NCI-H524 (cell line): ENCODE results near the gene PIK3CD.
"Not testable (repeated sequence)": the region's sequence is repeated elsewhere in the genome, so short reads cannot be mapped to it uniquely, and the experiment has no call there.

ENCODE experiments used
- DNase-seq, 2 experiments: peaks; one replicate each; lab custom pipeline; 2025; lab: John Stamatoyannopoulos, UW

Gene PIK3CD

DNA sequence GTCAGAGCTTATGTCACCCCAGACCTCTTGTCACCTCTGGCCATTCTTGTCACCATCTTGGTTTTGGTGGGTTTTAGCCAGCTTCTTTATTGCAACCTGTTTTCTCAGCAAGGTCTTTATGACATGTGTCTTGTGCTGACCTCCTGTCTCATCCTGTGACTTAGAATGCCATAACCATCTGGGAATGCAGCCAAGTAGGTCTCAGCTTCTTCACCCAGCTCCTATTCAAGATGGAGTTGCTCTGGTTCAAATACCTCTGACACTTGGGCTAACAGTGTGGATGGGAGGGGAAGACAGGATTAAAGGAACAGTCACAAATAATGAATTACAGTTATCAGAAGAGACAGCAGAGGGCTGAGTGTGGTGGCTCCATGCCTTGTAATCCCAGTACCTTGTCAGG, 30.5 kb upstream of the PIK3CD start:
- no peak for DNase-seq

GRCh38 chr1:9624081-9624480, 27.4 kb upstream of the PIK3CD start:
- no peak for DNase-seq

- not testable (repeated sequence) for DNase-seq
Observed at GRCh38 chr1:9625030-9625429, 26.5 kb upstream of the PIK3CD start.

- peak in 1 of 2 experiments; percentile 3 for DNase-seq
Observed at GRCh38 chr1:9626201-9626608, 25.3 kb upstream of the PIK3CD start.

DNA sequence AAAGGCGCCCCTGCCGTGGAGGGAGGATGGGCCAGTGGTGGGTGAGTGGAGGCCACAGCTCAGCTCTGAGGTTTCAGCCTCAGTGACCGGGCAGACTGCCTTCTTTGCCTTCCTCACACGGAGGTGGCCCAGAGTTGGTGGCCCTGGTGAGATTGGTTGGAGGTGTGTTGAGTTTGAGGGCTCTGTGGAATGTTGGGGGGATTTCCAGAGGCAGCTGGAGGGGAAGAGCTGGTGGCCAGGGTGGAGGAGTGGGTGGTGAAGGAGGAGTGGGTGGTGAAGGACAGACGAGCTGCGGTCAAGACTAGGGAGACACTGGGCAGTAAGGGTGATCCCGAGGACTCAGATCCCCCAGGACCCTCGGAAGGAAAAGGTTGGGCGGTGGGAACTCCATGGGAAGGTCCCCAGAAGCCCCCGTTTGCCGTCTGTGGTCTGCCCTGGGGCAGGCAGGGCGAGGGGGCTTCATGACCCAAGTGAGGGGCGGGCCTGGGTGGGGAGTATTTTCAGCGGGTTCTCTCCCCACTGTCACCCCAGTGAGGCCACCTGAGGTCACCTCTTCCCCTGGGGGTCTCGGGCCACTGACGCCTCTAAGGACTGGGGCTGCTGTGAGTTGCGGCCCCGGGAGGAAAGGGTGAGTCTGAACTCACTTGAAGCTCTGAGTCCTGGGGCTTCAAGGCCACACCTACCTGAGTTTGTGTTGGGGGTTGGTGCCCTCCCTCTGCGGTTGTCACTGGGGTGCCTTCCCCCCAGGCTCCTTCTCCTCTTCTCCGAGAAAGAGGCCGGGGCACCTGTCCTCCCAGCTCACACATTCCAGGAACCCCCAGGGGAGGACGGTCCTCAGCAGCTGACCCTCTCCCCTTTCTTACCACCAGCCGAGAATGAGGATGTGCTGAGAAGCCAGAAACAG, 22.7 kb upstream of the PIK3CD start:
- no peak for DNase-seq

DNA sequence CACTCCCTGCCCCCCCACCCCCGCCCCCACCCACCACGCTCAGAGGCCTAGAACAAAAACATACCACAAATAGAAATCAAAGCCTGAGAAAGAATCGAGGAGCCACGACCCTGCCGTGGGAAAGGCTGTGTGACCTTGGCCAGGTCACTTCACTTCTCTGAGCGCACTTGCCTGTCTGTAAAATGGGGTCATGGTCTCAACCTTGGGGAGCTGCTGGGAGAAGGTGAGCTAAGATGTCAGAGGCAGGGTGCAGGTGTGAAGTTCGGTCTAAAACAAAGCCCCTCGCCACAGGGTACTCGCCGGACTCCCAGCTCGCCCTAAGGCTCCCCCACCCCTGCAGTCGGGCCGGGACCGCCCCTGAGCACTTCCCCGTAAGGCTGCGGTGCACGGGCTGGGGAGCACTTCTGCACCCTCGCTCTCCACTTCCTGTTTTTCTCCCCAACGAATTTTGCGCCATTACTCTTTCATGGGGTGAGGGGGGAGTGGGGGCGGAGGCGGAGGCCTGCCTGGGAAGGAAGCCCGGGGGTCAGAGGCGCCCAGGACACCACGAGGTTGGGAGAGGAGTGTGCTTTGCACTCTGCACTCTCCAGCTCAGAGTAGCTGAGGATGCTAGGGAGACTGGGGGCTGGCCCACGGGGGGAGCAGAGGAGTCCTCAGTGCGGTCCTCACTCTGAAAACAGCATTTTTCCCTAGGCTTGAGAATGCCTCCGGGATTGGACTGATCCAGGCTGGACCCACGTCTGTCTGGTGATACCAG, 21.9 kb upstream of the PIK3CD start:
- no peak for DNase-seq

DNA sequence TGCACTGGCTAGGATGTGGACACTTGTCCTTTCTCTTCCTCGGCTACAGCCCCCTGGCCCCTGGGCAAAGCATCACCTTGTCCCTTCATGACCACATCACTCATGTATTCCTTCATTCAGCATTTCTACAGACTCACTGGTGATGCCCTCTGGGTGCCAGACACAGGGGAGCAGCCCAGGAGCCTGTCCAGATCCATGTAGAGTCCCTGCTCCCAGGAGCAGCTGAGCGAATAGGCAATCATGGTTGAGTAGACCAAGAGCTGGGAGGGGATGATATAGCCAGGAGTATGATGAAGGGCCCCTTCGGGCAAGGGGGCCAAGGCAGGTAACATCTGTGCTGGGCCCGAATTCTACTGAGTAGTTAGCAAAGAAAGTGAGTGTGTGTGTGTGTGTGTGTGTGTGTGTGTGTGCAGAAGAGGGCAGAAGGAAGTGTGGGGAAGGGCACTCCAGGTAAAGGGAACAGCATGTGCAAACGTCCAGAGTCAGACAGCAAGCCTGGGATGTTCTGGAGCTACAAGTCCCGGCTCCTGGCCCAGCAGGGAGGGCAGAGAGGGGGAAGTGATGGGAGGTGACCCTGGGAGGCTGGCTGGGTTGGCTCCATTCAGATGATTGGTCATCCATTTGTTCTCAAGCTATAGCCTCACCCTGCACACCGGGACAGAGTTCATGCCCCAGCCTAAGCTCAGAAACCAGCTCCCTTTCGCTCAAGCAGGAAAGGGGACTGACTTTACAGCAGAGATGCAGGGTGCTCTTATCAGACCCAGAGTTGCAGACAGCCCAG, 21.0 kb upstream of the PIK3CD start:
- no peak for DNase-seq

GRCh38 chr1:9631613-9632012, 19.9 kb upstream of the PIK3CD start:
- no peak for DNase-seq

DNA sequence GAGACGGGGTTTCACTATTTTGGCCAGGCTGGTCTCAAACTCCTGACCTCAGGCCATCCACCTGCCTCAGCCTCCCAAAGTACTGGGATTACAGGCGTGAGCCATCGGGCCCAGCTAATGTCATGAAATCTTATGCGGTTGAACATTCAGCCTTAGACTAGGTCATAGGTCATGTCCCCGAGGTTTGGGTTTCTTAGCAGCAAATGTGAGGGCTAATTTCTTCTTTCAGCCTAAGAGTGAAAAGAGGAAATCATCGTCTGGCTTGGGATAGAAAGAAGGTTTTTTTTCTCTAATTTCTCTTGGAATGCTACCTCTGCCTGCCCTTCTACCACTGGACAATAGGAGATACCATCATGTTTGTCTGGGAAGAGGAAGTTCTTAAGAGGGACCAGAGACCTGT, 18.0 kb upstream of the PIK3CD start:
- no peak for DNase-seq

DNA sequence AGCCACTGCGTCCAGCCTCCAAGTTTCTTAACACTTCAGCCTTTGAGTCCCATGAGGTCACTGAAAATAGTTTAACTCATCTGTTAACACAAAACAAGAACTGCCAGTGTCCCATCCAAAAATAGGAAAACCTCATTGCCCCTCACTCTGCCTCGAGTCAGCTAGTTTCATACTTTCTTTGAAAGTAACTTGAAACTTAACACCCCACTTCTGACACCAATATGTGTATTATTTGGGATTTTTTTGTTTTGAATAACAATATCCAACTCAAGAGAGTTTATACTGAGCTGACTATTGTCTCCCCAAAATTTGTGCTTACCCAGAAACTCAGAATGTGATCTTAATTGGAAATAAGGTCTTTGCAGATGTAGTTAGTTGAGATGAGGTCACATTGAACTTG, 16.9 kb upstream of the PIK3CD start:
- DNase-seq = no peak

DNA sequence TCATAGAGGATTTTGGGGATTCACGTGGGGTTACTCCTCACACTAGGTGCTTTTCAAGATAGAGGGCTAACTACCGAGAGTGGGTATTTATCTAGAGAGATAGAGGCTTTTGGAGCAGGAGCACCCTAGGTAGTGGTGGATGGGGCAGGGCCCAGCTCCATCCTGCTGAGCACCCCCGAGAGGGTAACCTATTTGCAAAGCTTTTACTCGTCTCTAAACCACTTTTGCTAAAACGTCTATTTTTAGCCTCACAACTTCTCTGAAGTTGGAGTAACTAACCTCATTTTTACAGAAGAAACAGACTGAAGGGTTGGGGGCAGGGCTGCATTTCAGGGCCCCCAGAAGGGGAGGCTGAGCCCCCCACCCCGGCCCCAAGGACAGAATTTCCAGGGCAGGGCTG, 12.3 kb upstream of the PIK3CD start:
- DNase-seq = no peak

GRCh38 chr1:9643351-9644256, 7.9 kb upstream of the PIK3CD start:
- no peak for DNase-seq

- no peak for DNase-seq
Observed at GRCh38 chr1:9646037-9646436, 5.5 kb upstream of the PIK3CD start.

DNA sequence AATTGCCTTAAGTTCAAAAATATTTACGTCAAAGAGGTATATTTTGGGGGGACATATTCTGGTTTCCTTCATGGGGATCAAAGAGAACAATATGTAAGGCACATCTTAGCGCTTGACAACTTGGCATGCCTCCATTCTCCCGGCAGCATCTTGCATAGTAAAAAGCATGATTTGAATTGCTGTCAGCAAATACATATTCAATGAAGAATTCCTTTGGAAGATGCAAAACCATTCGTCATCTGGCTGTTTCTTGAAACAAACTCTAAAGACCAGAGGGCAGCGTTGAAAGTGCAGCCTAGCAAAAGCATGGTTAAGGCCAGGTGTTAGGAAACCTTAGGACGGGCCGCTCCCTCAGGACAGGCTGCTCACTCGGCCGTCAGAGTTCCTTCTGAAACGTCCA, 3.4 kb upstream of the PIK3CD start:
- DNase-seq = no peak

DNA sequence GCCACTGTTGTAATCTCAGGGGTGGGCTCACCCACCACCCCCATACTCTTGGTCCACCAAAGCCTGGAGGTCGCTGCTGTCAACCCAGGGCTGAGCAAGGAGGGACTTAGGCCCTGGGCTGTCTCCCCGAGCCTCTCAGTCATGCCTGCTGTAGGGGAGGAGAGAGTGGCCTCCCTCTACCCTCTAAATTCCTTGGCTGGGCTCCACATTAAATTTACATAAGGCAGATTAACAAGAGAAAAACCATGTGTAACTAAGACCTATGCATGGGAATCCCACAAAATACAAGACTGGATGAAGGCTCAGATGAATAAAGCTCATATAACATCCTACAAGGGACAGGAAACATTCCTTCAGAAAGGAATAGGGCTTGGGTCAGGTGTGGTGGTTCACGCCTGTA, 1.8 kb upstream of the PIK3CD start:
- DNase-seq = no peak

DNA sequence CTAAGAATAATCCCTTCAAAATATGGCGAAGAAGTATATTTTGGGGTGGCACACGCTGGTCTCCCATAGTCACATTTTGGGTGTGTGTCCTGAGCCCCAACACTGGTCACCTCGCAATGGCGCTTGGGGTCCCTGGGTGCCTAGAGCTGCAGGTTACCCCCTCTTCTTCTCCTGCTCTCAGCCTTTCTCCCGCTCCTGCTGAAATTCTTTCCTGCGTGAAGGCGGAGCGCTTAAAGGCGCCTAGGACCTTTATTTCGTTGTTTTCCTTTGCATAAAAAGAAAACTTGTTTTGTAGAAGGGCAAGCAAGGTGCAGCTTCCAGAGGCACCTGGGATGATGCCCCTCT, 339 bp upstream of the PIK3CD start:
- no peak for DNase-seq

GRCh38 chr1:9652379-9653209, 1.1 kb downstream of the PIK3CD start:
- DNase-seq = no peak

DNA sequence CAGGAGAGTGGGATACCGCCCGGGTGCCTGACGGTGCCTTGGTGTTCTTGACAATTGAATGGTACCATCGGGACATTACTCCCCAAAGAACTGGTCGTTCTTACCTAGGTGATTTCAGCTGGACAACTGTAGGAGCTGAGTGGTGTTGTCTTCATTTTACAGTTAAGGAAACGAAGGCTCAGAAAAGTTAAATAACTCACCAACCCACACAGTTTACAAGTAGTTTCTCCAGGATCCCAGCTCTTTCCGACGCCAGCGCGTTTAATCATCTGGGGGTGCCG, 1.6 kb downstream of the PIK3CD start:
- DNase-seq = no peak

DNA sequence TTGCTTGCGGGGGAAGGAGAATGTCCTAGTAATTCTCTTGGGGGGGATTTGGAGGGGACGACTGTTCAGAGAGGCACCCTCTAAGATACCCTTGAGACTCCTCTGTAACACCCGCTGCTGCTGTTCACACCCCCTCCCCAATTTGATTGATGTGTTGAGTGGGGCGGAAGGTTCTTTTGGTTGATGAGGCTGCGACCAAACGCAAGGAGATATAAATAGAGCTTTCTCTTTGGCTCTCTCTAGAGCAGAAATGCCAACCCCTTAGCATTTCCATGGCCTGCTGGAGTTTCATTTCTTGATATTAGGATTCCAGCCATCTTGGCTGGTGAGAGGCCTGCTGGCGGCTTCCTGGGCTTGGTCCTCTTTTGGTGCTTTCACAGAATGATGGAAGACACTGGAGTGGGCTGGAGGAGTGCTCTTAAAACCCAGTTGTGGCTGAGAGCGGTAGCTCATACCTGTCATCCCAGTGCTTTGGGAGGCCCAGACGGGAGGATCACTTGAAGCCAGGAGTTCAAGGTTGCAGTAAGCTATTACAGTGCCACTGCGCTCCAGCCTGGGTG, 2.0 kb downstream of the PIK3CD start:
- DNase-seq = no peak

DNA sequence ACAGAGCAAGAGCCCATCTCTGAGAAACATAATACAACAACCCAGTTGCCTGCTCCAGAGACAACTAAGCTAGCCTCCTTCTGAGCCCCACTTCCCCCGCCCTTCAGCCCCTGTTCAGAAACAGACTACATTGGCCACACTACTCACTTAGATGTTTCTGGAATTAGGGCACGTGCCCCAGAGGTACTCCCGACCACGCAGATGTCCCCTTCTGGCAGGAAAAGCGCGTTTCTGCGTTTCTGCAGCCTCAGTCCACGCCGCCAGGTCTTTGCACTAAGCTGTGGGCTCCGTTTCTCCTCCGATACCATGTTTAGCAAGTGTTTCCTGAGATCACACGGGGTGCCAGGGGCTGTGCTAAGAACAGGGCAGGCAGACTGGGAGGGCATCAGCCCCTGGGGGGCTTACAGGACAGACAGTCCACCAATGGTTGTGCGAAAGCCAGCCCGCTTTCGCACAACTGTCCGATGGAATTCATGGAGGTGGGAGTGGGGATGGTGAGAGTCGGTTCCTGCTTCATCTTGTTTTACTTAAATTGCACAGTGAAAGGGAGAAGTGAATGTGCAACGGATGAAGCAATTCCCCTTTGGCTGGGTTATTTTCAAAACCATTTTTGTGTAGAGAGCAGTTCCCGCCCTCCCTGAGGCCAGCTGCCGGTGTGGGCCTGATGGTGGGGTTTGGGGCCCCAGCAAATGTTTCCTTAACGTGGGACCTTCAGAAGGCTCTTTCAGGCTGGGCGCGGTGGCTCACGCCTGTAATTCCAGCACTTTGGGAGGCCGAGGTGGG, 2.7 kb downstream of the PIK3CD start:
- DNase-seq = no peak
